K562 (cell line): ENCODE measurements around the gene AFAP1. TPM values are rescaled to one million over a fixed set of nuclear protein-coding genes. Genes with fewer than 3 reads are reported as not detected.

Experiments
- ATAC-seq: fragments of 200-7000 bp; cut with Tn5 transposase; 3 replicates; pipeline ENCODE4 v1.9.1; 2020; ENCODE audit warnings: moderate library complexity
- BruUV-seq: library from RNA; stranded (reverse); fragments of 400-500 nt; replicated peaks from 2 replicates; lab custom pipeline; 2021; lab: Mats Ljungman, UMichigan
- CTCF ChIA-PET: fragments of 300-600 bp; formaldehyde crosslinking; extraction: SDS; loops from one replicate; lab custom pipeline; 2021; ENCODE audit warnings: low intra/inter-chr PET ratio; lab: Yijun Ruan, JAX
- POLR2A ChIA-PET: fragments of 300-600, 350-650 bp; sonication (Branson Sonifier 250); formaldehyde crosslinking; extraction: SDS; loops from one replicate; lab custom pipeline; 2021; ENCODE audit warnings: antibody characterized with exemption, inconsistent platforms; lab: Yijun Ruan, JAX
- DNase-seq, 4 experiments: peaks; one replicate each; pipeline versions ENCODE4 v3.0.0 to v3.0.0-alpha.2; 2011 to 2018; ENCODE audit warnings: low spot score in 3 of 4, mixed read lengths in 3 of 4; ENCODE audit errors: extremely low read depth in 1 of 4
- FAIRE-seq: peaks from 2 replicates; lab custom pipeline; 2011; peaks lifted over from hg19 to GRCh38; lab: Jason Lieb, UNC
- H2AFZ ChIP-seq: 2 replicates; pipeline ENCODE4 v1.6.0; 2011; ENCODE audit warnings: low read depth, low read length, control low read depth, inconsistent platforms
- H3K27ac ChIP-seq: fragments of 200-600 bp; 3 replicates; pipeline ENCODE4 v1.8.0; 2011; ENCODE audit warnings: low read depth, mild to moderate bottlenecking, control low read depth, inconsistent platforms, low read length, moderate library complexity, mixed read lengths; ENCODE audit errors: extremely low read depth
- H3K27me3 ChIP-seq, 2 experiments: fragments of 300-600 bp in 1 of 2; 2 replicates in 1 of 2; 3 replicates in 1 of 2; pipeline versions ENCODE4 v1.6.0 to v1.8.0; 2011; ENCODE audit warnings: inconsistent platforms in 2 of 2, low read length in 2 of 2, mild to moderate bottlenecking in 1 of 2, mixed read lengths in 1 of 2, moderate library complexity in 1 of 2; ENCODE audit not compliant: control insufficient read depth in 2 of 2, insufficient read depth in 2 of 2
- H3K36me3 ChIP-seq: fragments of 300-600 bp; 3 replicates; pipeline ENCODE4 v1.8.0; 2011; ENCODE audit warnings: mild to moderate bottlenecking, low read length, inconsistent platforms; ENCODE audit not compliant: control insufficient read depth, insufficient read depth
- H3K4me1 ChIP-seq, 2 experiments: fragments of 200-600 bp in 1 of 2; replicated peaks in 1 of 2; 2 replicates in 1 of 2; 3 replicates in 1 of 2; pipeline versions ENCODE4 v1.5.1 to v1.8.0; 2011; ENCODE audit warnings: inconsistent platforms in 2 of 2, low read length in 2 of 2, mild to moderate bottlenecking in 1 of 2, mixed read lengths in 1 of 2, moderate library complexity in 1 of 2; ENCODE audit not compliant: control insufficient read depth in 2 of 2, insufficient read depth in 2 of 2
- H3K4me2 ChIP-seq: 2 replicates; pipeline ENCODE4 v1.6.1; 2011; ENCODE audit warnings: low read length, control low read depth, inconsistent platforms, mixed read lengths; ENCODE audit not compliant: insufficient read depth
- H3K4me3 ChIP-seq: fragments of 200-600 bp; sonication (generic), shearing (Covaris generic); 2 replicates; pipeline ENCODE4 v1.5.1; 2016; ENCODE audit warnings: control low read depth, inconsistent platforms
- H3K79me2 ChIP-seq: fragments of 200-600 bp; 3 replicates; pipeline ENCODE4 v1.8.0; 2011; ENCODE audit warnings: low read length, inconsistent platforms; ENCODE audit not compliant: control insufficient read depth, insufficient read depth
- H3K9ac ChIP-seq, 2 experiments: 2 replicates each; pipeline versions ENCODE4 v1.6.0 to v1.6.1; 2011; ENCODE audit warnings: low read depth in 2 of 2, low read length in 2 of 2, control low read depth in 1 of 2, inconsistent platforms in 1 of 2, mild to moderate bottlenecking in 1 of 2, mixed read lengths in 1 of 2; ENCODE audit not compliant: insufficient read depth in 1 of 2
- H3K9me1 ChIP-seq: one replicate; pipeline ENCODE4 v1.6.0; 2011; ENCODE audit warnings: inconsistent platforms, mild to moderate bottlenecking, low read length, moderate library complexity; ENCODE audit not compliant: control insufficient read depth, insufficient read depth
- H3K9me3 ChIP-seq: replicated peaks from 2 replicates; pipeline ENCODE4 v1.5.1; 2011; ENCODE audit warnings: low read depth, low read length, inconsistent platforms; ENCODE audit not compliant: control insufficient read depth, insufficient read depth
- H4K20me1 ChIP-seq: replicated peaks from 2 replicates; pipeline ENCODE4 v1.6.1; 2011; ENCODE audit warnings: low read length, inconsistent platforms, mixed read lengths; ENCODE audit not compliant: control insufficient read depth, insufficient read depth
- CAMTA2 ChIP-seq: fragments of 250-450 bp; sonication (Bioruptor Pico); conservative IDR thresholded peaks from 2 replicates; pipeline ENCODE4 v1.5.1; 2022
- ESRRA ChIP-seq: fragments of 450-650 bp; IDR thresholded peaks from 2 replicates; pipeline ENCODE4 v1.6.1; 2014; ENCODE audit warnings: low read depth, mild to moderate bottlenecking, moderate library complexity, borderline replicate concordance
- HNRNPL ChIP-seq: fragments of 200-400 bp; formaldehyde crosslinking; IDR thresholded peaks from 2 replicates; pipeline ENCODE4 v1.6.1; 2017; ENCODE audit warnings: low read depth, mild to moderate bottlenecking, low read length
- MTA2 ChIP-seq: fragments of 450-650 bp; IDR thresholded peaks from 2 replicates; pipeline ENCODE4 v1.6.1; 2016; ENCODE audit warnings: low read depth
- PCBP2 ChIP-seq: fragments of 200-400 bp; formaldehyde crosslinking; IDR thresholded peaks from 2 replicates; pipeline ENCODE4 v1.6.1; 2018; ENCODE audit warnings: low read length, low read depth, mild to moderate bottlenecking, moderate library complexity; ENCODE audit not compliant: poor library complexity, severe bottlenecking
- ZNF146 ChIP-seq: IDR thresholded peaks from one replicate; pipeline ENCODE4 v1.6.1; 2018; ENCODE audit warnings: missing compliant biosample characterization; ENCODE audit not compliant: unreplicated experiment
- ZNF217 ChIP-seq: sonication (generic); formaldehyde crosslinking; IDR thresholded peaks from 2 replicates; pipeline ENCODE4 v1.8.0; 2022; ENCODE audit warnings: mild to moderate bottlenecking, missing genetic modification reagents
- ZNF224 ChIP-seq: sonication (generic); formaldehyde crosslinking; IDR thresholded peaks from 2 replicates; pipeline ENCODE4 v1.8.0; 2022; ENCODE audit warnings: mild to moderate bottlenecking, missing genetic modification reagents
- WGBS: fragments of 100-300 bp; shearing (Covaris generic); methylation state at CpG from one replicate; pipeline ENCODE4 v1.1.6; 2016; ENCODE audit warnings: low coverage, mixed read lengths; ENCODE audit not compliant: insufficient coverage; ENCODE audit errors: missing lambda C conversion rate; 5-methylcytosine and 5-hydroxymethylcytosine counted together
- in situ Hi-C: fragments of 300-500 bp; cut with MboI; formaldehyde crosslinking; loops from 4 replicates; pipeline ENCODE4 v1.15.0; 2018; ENCODE audit warnings: inconsistent platforms, mixed read lengths
- intact Hi-C: fragments of 100-400 bp; cut with micrococcal nuclease; formaldehyde crosslinking; loops from 2 replicates; pipeline ENCODE4 v1.14.2; 2022
- polyA plus RNA-seq, 8 experiments: library from polyadenylated mRNA; depleted of rRNA in 4 of 8; stranded (reverse) in 5 of 8; unstranded in 3 of 8; fragments of >200 nt; fragmentation: Nextera tagmentation in 2 of 8; fragmentation: Illumina TruSeq in 1 of 8; extraction: Ambion mirVana in 2 of 8; extraction: Trizol in 1 of 8; gene quantifications; 2 replicates each; pipeline versions ENCODE4 v1.2.1 to v1.2.3, GENCODE V29; 2011 to 2014; ENCODE audit warnings: inconsistent platforms in 1 of 8, missing spikeins in 1 of 8
- total RNA-seq, 7 experiments: library from RNA; depleted of rRNA in 6 of 7; stranded (reverse); fragments of >200 nt in 6 of 7; fragmentation: Illumina TruSeq in 2 of 7; extraction: Trizol in 2 of 7; gene quantifications; 2 replicates each; pipeline versions ENCODE4 v1.2.1 to v1.2.3, GENCODE V29; 2011 to 2021; ENCODE audit warnings: low replicate concordance in 1 of 7
- TF ChIP-seq, protein P1 (sequence below): fragments of 450-650 bp; IDR thresholded peaks from 2 replicates; pipeline ENCODE4 v1.6.1; 2018; ENCODE audit warnings: mild to moderate bottlenecking, low read depth; ENCODE audit not compliant: partially characterized antibody
- TF ChIP-seq, protein P2 (sequence below): IDR thresholded peaks from 2 replicates; pipeline ENCODE4 v1.6.1; 2011; ENCODE audit warnings: borderline replicate concordance, low read depth, mild to moderate bottlenecking, moderate library complexity, low read length; ENCODE audit not compliant: insufficient read depth, poor library complexity, severe bottlenecking
- TF ChIP-seq, protein P3 (sequence below): fragments of 250-450 bp; sonication (Bioruptor Pico); IDR thresholded peaks from 2 replicates; pipeline ENCODE4 v1.4.0; 2020

AFAP1 gene
- total and polyA plus RNA-seq, 9 of the 15 experiments (the other 6 are each of a cell fraction or from before 2014, with no cell fraction given): 0.07 to 0.42 (median 0.12) TPM; not detected in 1

DNA sequence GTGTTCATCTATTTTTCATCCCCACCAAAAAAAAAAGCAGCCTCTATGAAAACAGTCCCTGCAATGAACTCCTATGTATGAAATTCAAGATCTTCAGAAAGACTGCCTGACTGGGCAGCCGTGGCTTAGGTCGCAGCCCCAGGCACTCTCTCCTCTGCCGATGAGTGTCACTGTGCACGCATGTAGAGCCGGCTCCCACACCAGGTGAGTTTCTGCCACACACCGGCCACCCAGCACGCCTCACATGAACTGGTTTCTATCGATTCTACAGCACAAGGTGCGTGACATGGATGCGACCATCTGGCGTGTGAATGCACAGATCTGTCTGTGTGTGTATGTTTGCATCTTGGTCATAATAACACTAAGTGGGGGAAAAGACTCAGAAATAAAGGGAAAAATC lies 140.4 kb downstream of the AFAP1 start:
- no peak overlapping the region for H2AFZ ChIP-seq
- POLR2A ChIA-PET: interaction anchor here (1.1 kb wide), 1 partner anchor 8 kb away, joined by 3 read pairs; no protein-coding TSS in a partner anchor
- no peaks in the 10 kb centered on the region for H3K9me3 ChIP-seq
- H3K4me3 ChIP-seq: no peak overlapping the region
- H3K36me3 ChIP-seq: no peaks in the 10 kb centered on the region
- BruUV-seq: no TSS peak
- H3K9me1 ChIP-seq: no peaks in the 10 kb centered on the region
- ATAC-seq: no peak
- intact Hi-C loops (no loop called here), in situ Hi-C loops (no loop called here)
- no peak for DNase-seq
- peaks cover 11 to 32% of the 10 kb centered on the region in 2 experiments; a peak in 3 of 5 replicates for H3K27me3 ChIP-seq
- TF ChIP-seq ZNF224 (CRISPR knock-in tag) (no peak), ZNF146 (CRISPR knock-in tag) (no peak), PCBP2 (no peak), ESRRA (no peak), MTA2 (no peak), ZNF217 (CRISPR knock-in tag) (no peak), CAMTA2 (CRISPR knock-in tag) (no peak), HNRNPL (no peak)
- TF ChIP-seq, protein P1, sequence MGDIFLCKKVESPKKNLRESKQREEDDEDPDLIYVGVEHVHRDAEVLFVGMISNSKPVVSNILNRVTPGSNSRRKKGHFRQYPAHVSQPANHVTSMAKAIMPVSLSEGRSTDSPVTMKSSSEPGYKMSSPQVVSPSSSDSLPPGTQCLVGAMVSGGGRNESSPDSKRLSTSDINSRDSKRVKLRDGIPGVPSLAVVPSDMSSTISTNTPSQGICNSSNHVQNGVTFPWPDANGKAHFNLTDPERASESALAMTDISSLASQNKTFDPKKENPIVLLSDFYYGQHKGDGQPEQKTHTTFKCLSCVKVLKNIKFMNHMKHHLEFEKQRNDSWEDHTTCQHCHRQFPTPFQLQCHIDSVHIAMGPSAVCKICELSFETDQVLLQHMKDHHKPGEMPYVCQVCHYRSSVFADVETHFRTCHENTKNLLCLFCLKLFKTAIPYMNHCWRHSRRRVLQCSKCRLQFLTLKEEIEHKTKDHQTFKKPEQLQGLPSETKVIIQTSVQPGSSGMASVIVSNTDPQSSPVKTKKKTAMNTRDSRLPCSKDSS: no peak
- TF ChIP-seq, protein P2, sequence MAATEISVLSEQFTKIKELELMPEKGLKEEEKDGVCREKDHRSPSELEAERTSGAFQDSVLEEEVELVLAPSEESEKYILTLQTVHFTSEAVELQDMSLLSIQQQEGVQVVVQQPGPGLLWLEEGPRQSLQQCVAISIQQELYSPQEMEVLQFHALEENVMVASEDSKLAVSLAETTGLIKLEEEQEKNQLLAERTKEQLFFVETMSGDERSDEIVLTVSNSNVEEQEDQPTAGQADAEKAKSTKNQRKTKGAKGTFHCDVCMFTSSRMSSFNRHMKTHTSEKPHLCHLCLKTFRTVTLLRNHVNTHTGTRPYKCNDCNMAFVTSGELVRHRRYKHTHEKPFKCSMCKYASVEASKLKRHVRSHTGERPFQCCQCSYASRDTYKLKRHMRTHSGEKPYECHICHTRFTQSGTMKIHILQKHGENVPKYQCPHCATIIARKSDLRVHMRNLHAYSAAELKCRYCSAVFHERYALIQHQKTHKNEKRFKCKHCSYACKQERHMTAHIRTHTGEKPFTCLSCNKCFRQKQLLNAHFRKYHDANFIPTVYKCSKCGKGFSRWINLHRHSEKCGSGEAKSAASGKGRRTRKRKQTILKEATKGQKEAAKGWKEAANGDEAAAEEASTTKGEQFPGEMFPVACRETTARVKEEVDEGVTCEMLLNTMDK: no peak
- TF ChIP-seq, protein P3, sequence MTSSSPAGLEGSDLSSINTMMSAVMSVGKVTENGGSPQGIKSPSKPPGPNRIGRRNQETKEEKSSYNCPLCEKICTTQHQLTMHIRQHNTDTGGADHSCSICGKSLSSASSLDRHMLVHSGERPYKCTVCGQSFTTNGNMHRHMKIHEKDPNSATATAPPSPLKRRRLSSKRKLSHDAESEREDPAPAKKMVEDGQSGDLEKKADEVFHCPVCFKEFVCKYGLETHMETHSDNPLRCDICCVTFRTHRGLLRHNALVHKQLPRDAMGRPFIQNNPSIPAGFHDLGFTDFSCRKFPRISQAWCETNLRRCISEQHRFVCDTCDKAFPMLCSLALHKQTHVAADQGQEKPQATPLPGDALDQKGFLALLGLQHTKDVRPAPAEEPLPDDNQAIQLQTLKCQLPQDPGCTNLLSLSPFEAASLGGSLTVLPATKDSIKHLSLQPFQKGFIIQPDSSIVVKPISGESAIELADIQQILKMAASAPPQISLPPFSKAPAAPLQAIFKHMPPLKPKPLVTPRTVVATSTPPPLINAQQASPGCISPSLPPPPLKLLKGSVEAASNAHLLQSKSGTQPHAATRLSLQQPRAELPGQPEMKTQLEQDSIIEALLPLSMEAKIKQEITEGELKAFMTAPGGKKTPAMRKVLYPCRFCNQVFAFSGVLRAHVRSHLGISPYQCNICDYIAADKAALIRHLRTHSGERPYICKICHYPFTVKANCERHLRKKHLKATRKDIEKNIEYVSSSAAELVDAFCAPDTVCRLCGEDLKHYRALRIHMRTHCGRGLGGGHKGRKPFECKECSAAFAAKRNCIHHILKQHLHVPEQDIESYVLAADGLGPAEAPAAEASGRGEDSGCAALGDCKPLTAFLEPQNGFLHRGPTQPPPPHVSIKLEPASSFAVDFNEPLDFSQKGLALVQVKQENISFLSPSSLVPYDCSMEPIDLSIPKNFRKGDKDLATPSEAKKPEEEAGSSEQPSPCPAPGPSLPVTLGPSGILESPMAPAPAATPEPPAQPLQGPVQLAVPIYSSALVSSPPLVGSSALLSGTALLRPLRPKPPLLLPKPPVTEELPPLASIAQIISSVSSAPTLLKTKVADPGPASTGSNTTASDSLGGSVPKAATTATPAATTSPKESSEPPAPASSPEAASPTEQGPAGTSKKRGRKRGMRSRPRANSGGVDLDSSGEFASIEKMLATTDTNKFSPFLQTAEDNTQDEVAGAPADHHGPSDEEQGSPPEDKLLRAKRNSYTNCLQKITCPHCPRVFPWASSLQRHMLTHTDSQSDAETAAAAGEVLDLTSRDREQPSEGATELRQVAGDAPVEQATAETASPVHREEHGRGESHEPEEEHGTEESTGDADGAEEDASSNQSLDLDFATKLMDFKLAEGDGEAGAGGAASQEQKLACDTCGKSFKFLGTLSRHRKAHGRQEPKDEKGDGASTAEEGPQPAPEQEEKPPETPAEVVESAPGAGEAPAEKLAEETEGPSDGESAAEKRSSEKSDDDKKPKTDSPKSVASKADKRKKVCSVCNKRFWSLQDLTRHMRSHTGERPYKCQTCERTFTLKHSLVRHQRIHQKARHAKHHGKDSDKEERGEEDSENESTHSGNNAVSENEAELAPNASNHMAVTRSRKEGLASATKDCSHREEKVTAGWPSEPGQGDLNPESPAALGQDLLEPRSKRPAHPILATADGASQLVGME (CRISPR knock-in tag): no peak
- no peak overlapping the region for H3K27ac ChIP-seq
- CTCF ChIA-PET: no interaction called here
- no peak for FAIRE-seq
- H4K20me1 ChIP-seq: no peaks in the 10 kb centered on the region; the same call in 1 of the 2 replicates
- no peak overlapping the region for H3K4me2 ChIP-seq
- H3K4me1 ChIP-seq: no peaks in the 10 kb centered on the region
- no peaks in the 10 kb centered on the region for H3K79me2 ChIP-seq
- under 1% methylated on average over 11 of the region's 11 CpGs for WGBS
- no peak overlapping the region for H3K9ac ChIP-seq
